Skeletal muscle satellite cell (primary cell): ENCODE measurements around the gene DUSP16.

ENCODE experiments used
- H3K27me3 ChIP-seq: 2 replicates; pipeline ENCODE4 v1.7.0; 2013; ENCODE audit warnings: low read length; ENCODE audit not compliant: control insufficient read depth, insufficient read depth
- H3K36me3 ChIP-seq: 2 replicates; pipeline ENCODE4 v1.7.0; 2013; ENCODE audit warnings: mild to moderate bottlenecking, control low read depth, low read length; ENCODE audit not compliant: insufficient read depth
- H3K4me1 ChIP-seq: 2 replicates; pipeline ENCODE4 v1.7.0; 2013; ENCODE audit warnings: low read length; ENCODE audit not compliant: control insufficient read depth, insufficient read depth
- H3K4me2 ChIP-seq: 2 replicates; pipeline ENCODE4 v1.7.0; 2013; ENCODE audit warnings: mild to moderate bottlenecking, low read length
- H3K4me3 ChIP-seq: 2 replicates; pipeline ENCODE4 v1.7.0; 2013; ENCODE audit warnings: low read length
- H3K9ac ChIP-seq: 2 replicates; pipeline ENCODE4 v1.7.0; 2013; ENCODE audit warnings: mild to moderate bottlenecking, low read depth, low read length, moderate library complexity
- H3K9me3 ChIP-seq: replicated peaks from 2 replicates; pipeline ENCODE4 v1.7.0; 2013; ENCODE audit warnings: mild to moderate bottlenecking, control low read depth, low read length

DUSP16 gene

DNA sequence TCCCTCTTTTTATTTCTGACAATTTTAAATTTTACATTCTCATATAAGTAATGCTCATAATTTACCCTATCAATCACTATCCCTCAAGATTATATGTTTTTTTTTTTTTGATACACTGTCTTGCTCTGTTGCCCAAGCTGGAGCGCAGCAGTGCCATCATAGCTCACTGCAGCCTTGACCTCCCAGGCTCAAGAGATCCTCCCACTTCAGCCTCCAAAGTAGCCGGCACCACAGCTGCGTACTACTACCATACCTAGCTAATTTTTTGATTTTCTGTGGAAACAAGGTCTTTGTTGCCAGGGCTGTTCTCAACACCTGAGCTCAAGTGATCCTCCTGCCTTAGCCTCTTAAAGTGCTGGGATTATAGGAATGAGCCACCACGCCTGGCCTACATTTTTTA lies 4.4 kb downstream of the DUSP16 start:
- H3K27me3 ChIP-seq: no peaks in the 10 kb centered on the region
- no peaks in the 10 kb centered on the region for H3K9me3 ChIP-seq
- H3K4me1 ChIP-seq: peaks cover 7% of the 10 kb centered on the region
- no peak overlapping the region for H3K4me3 ChIP-seq
- no peaks in the 10 kb centered on the region for H3K36me3 ChIP-seq
- no peak overlapping the region for H3K4me2 ChIP-seq
- H3K9ac ChIP-seq: no peak overlapping the region

DNA sequence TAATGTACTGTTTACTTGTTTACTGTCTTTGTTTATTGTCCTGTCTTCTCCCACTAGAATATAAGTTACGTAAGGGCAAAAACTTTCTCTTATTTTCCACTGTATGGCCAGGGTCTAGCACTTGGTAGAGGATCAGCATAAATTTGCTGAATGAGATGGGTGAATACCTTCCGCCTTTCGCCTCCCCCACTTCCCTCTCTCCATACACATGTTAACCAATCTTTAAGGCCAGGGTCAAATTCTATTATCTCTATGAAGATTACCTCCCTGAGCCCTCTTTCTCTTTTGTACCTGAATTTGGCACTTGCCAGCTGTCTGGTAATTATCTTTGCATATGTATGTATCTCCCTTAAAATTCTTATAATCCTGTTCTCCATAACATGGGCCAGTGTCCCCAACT lies 4.9 kb downstream of the DUSP16 start:
- Histone ChIP-seq H3K9me3 (no peaks in the 10 kb centered on the region), H3K27me3 (no peaks in the 10 kb centered on the region), H3K4me3 (no peak overlapping the region)

GRCh38 chr12:12555656-12556055 lies 7.0 kb downstream of the DUSP16 start:
- H3K4me2 ChIP-seq: no peak overlapping the region
- peaks cover 1% of the 10 kb centered on the region for H3K4me1 ChIP-seq
- H3K36me3 ChIP-seq: no peaks in the 10 kb centered on the region
- no peaks in the 10 kb centered on the region for H3K9me3 ChIP-seq
- H3K9ac ChIP-seq: no peak overlapping the region
- H3K27me3 ChIP-seq: no peaks in the 10 kb centered on the region
- no peak overlapping the region for H3K4me3 ChIP-seq

More for the DNA sequence above, 4.9 kb downstream of the DUSP16 start:
- H3K9ac ChIP-seq: no peak overlapping the region
- H3K4me2 ChIP-seq: no peak overlapping the region
- H3K4me1 ChIP-seq: peaks cover 7% of the 10 kb centered on the region
- no peaks in the 10 kb centered on the region for H3K36me3 ChIP-seq

- H3K4me2 ChIP-seq: no peak overlapping the region
- H3K9me3 ChIP-seq: no peaks in the 10 kb centered on the region
- H3K4me3 ChIP-seq: no peak overlapping the region
- H3K4me1 ChIP-seq: no peaks in the 10 kb centered on the region
- H3K27me3 ChIP-seq: no peaks in the 10 kb centered on the region
- no peaks in the 10 kb centered on the region for H3K36me3 ChIP-seq
- H3K9ac ChIP-seq: no peak overlapping the region
These were observed 9.4 kb downstream of the DUSP16 start for GRCh38 chr12:12553208-12553785.

DNA sequence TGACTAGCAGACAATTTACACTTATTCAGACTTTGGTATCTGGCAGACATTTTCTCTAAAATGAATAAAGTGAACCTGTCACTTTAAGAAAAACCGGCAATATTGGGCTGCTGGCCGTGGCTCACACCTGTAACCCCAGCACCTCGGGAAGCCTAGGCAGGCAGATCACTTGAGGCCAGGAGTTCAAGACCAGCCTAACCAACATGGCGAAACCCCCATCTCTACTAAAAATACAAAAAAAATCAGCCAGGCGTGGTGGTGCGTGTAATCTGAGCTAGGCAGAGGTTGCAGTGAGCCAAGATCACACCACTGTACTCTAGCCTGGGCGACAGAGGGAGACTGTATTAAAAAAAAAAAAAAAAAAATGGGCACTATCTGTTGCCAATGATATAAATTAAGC lies 11.5 kb downstream of the DUSP16 start:
- Histone ChIP-seq H3K4me1 (peaks cover 5% of the 10 kb centered on the region), H3K4me2 (no peak overlapping the region), H3K9me3 (no peaks in the 10 kb centered on the region), H3K9ac (no peak overlapping the region), H3K27me3 (no peaks in the 10 kb centered on the region), H3K4me3 (no peak overlapping the region), H3K36me3 (no peaks in the 10 kb centered on the region)

- no peak overlapping the region for H3K4me3 ChIP-seq
- H3K4me1 ChIP-seq: peaks cover 5% of the 10 kb centered on the region
- H3K36me3 ChIP-seq: no peaks in the 10 kb centered on the region
- H3K9ac ChIP-seq: no peak overlapping the region
- no peaks in the 10 kb centered on the region for H3K9me3 ChIP-seq
- no peaks in the 10 kb centered on the region for H3K27me3 ChIP-seq
- H3K4me2 ChIP-seq: no peak overlapping the region
These were observed 12.4 kb downstream of the DUSP16 start for GRCh38 chr12:12550277-12550676.

- H3K9ac ChIP-seq: no peak overlapping the region
- H3K36me3 ChIP-seq: no peaks in the 10 kb centered on the region
- H3K4me1 ChIP-seq: peaks cover 5% of the 10 kb centered on the region
- H3K4me3 ChIP-seq: no peak overlapping the region
- H3K9me3 ChIP-seq: no peaks in the 10 kb centered on the region
- no peaks in the 10 kb centered on the region for H3K27me3 ChIP-seq
- no peak overlapping the region for H3K4me2 ChIP-seq
These were observed 13.2 kb downstream of the DUSP16 start for GRCh38 chr12:12549426-12549825.

DNA sequence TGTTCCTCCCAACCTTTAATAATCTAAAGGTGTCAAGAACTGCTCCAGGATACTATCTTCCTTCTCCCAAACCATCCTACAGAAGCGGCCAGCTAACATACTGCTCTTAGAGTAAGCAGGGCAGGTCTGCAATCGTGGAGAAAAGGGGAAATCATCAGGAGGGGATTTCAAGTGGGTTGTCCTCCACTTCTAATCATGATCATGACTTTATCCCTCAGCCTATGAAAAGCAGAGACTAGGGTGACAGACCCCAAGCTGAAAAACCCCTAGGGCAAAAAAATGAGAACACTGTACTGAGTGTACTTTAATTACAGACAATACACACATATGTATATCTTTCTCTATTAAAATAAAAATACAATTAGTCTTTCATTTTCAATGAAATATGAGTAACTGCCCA lies 13.9 kb downstream of the DUSP16 start:
- Histone ChIP-seq H3K9ac (no peak overlapping the region), H3K4me1 (peaks cover 5% of the 10 kb centered on the region), H3K4me2 (no peak overlapping the region), H3K4me3 (no peak overlapping the region), H3K27me3 (no peaks in the 10 kb centered on the region), H3K36me3 (no peaks in the 10 kb centered on the region), H3K9me3 (no peaks in the 10 kb centered on the region)

GRCh38 chr12:12546314-12546772 lies 16.3 kb downstream of the DUSP16 start:
- Histone ChIP-seq H3K36me3 (no peaks in the 10 kb centered on the region), H3K9ac (no peak overlapping the region), H3K9me3 (no peaks in the 10 kb centered on the region)

DNA sequence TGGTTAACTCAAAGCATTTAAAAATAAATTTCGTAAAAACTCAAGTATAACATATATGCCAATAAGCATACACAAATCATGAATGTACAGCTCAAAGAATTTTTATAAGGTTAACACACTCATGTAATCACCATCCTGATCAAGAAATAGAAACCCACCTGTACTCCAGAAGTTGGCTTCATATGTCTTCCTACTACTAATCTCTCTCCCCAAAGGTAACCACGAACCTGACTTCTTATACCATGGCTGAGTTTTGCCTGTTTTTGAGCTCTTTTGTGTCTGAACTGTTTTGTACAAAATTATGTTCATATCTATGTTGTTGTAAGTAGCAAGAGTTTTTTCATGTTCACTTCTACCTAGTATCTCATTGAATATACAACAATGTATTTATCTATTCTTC lies 18.7 kb downstream of the DUSP16 start:
- Histone ChIP-seq H3K36me3 (no peaks in the 10 kb centered on the region), H3K9ac (no peak overlapping the region), H3K9me3 (no peaks in the 10 kb centered on the region), H3K4me1 (peaks cover 5% of the 10 kb centered on the region), H3K4me2 (no peak overlapping the region), H3K4me3 (no peak overlapping the region), H3K27me3 (no peaks in the 10 kb centered on the region)

More at GRCh38 chr12:12546314-12546772, 16.3 kb downstream of the DUSP16 start:
- no peak overlapping the region for H3K4me3 ChIP-seq
- no peaks in the 10 kb centered on the region for H3K27me3 ChIP-seq
- no peak overlapping the region for H3K4me2 ChIP-seq
- H3K4me1 ChIP-seq: peaks cover 5% of the 10 kb centered on the region

- H3K4me3 ChIP-seq: no peak overlapping the region
- H3K9me3 ChIP-seq: no peaks in the 10 kb centered on the region
- H3K9ac ChIP-seq: no peak overlapping the region
- peaks cover 2% of the 10 kb centered on the region for H3K4me1 ChIP-seq
- H3K36me3 ChIP-seq: no peaks in the 10 kb centered on the region
- no peak overlapping the region for H3K4me2 ChIP-seq
- no peaks in the 10 kb centered on the region for H3K27me3 ChIP-seq
These were observed 19.7 kb downstream of the DUSP16 start for GRCh38 chr12:12542964-12543363.

GRCh38 chr12:12542286-12542685 lies 20.4 kb downstream of the DUSP16 start:
- Histone ChIP-seq H3K9me3 (no peaks in the 10 kb centered on the region), H3K4me1 (no peaks in the 10 kb centered on the region), H3K27me3 (no peaks in the 10 kb centered on the region), H3K9ac (no peak overlapping the region), H3K4me3 (no peak overlapping the region), H3K36me3 (no peaks in the 10 kb centered on the region), H3K4me2 (no peak overlapping the region)
